Type B pancreatic cell (in vitro differentiated cells): Measurements from ENCODE around the gene AIG1. TPM values are rescaled to one million over a fixed set of nuclear protein-coding genes. Genes with fewer than 3 reads are reported as not detected.
A peak's percentile ranks its signal among the peaks of the same experiment; 100 is the strongest.

Experiments
- DNase-seq: peaks from one replicate; pipeline ENCODE4 v3.0.0; 2021; ENCODE audit warnings: mixed read lengths; ENCODE audit not compliant: unreplicated experiment; ENCODE audit errors: extremely low spot score
- H3K27ac Mint-ChIP-seq: 2 replicates; pipeline ENCODE4 v1.8.0; 2021; ENCODE audit warnings: mild to moderate bottlenecking, mixed read lengths
- H3K27me3 Mint-ChIP-seq: 2 replicates; pipeline ENCODE4 v1.8.0; 2021; ENCODE audit warnings: mixed read lengths
- H3K36me3 Mint-ChIP-seq: 2 replicates; pipeline ENCODE4 v1.8.0; 2021; ENCODE audit warnings: mixed read lengths
- H3K4me1 Mint-ChIP-seq: one replicate; pipeline ENCODE4 v1.8.0; 2021; ENCODE audit warnings: mixed read lengths; ENCODE audit not compliant: unreplicated experiment
- H3K4me3 Mint-ChIP-seq: 2 replicates; pipeline ENCODE4 v1.8.0; 2021; ENCODE audit warnings: mild to moderate bottlenecking, mixed read lengths
- H3K9me3 Mint-ChIP-seq: 2 replicates; pipeline ENCODE4 v1.8.0; 2021; ENCODE audit warnings: mixed read lengths
- total RNA-seq: library from RNA; stranded (reverse); gene quantifications from 2 replicates; pipeline ENCODE4 v1.2.1, GENCODE V29; 2021; ENCODE audit warnings: low replicate concordance
- TF ChIP-seq, protein P1 (sequence below): fragments of 200-600 bp; sonication (generic); conservative IDR thresholded peaks from 2 replicates; pipeline ENCODE4 v1.5.0; 2021; ENCODE audit warnings: antibody characterized with exemption, mild to moderate bottlenecking

Gene AIG1
- total RNA-seq, 1 donor from 2014 or later: 34.3 TPM

DNA sequence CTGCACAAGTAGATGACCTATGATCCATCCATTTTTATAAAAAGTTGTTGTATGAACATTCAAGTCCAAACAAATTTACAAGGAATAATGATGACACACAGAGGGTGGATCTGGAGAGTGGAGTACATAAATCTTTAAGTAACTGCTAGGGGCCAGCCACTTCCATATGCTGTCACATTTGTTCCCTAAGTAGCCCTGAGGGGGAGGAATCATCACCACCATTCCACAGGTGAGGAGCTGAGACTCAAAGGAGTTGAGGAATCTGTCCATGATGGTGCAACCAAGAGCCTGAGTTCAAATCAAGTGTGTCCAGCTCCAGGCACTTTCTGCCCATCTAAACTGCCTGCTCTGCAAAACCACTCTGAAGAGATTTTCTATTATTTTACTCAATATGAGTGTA is 132.1 kb downstream of the AIG1 start:
- DNase-seq: no peak
- TF ChIP-seq, protein P1, sequence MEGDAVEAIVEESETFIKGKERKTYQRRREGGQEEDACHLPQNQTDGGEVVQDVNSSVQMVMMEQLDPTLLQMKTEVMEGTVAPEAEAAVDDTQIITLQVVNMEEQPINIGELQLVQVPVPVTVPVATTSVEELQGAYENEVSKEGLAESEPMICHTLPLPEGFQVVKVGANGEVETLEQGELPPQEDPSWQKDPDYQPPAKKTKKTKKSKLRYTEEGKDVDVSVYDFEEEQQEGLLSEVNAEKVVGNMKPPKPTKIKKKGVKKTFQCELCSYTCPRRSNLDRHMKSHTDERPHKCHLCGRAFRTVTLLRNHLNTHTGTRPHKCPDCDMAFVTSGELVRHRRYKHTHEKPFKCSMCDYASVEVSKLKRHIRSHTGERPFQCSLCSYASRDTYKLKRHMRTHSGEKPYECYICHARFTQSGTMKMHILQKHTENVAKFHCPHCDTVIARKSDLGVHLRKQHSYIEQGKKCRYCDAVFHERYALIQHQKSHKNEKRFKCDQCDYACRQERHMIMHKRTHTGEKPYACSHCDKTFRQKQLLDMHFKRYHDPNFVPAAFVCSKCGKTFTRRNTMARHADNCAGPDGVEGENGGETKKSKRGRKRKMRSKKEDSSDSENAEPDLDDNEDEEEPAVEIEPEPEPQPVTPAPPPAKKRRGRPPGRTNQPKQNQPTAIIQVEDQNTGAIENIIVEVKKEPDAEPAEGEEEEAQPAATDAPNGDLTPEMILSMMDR: no peak
- Mint-ChIP-seq H3K4me3 (no peak overlapping the region), H3K9me3 (no peaks in the 10 kb centered on the region), H3K4me1 (peaks cover 17% of the 10 kb centered on the region), H3K27ac (no peak overlapping the region), H3K36me3 (peaks cover 10% of the 10 kb centered on the region), H3K27me3 (no peaks in the 10 kb centered on the region)

DNA sequence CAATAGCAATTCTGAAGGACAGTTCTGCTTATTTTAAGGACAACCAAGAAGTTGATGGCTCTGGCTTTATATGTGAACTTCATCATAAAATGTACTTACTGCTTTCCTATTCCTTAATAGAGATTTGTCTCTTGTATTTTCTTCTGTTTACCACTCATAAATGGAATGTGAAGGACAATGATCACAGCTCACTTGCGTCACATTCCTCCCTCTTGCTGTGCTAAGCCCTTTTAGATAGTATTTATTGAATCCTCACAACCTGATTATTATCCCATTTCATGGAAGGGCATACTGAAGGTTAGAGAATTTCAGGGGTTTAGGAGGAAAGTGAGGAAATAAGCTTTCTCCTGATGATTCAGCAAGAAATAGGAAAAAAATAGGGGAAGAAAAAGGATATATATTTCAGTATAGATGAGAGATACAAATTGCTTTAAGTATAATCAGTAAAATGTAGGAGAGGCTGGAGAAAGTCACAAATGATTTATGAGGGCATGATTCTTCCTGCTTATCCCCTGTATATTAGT is 132.9 kb downstream of the AIG1 start:
- Mint-ChIP-seq H3K27me3 (no peaks in the 10 kb centered on the region), H3K4me1 (peaks cover 17% of the 10 kb centered on the region), H3K27ac (no peak overlapping the region), H3K4me3 (no peak overlapping the region), H3K36me3 (peaks cover 7% of the 10 kb centered on the region), H3K9me3 (no peaks in the 10 kb centered on the region)
- TF ChIP-seq, protein P1: no peak
- no peak for DNase-seq

DNA sequence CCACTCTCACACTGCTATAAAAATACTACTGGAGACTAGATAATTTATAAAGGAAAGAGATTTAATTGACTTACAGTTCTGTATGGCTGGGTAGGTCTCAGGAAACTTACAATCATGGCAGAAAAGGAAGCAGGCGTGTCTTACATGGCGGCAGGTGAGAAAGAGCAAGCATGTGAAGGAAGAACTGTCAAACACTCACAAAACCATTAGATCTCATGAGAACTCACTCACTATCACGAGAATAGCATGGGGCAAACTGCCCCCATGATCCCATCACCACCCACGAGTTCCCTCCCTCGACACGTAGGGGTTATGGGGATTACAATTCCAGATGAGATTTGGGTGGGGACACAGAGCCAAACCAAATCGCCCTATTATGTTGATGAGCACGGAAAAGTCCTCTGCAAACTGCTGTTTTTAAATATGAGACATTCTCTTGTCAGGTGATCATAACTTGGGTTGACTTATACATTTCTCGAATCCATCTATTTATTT is 133.5 kb downstream of the AIG1 start:
- TF ChIP-seq, protein P1: no peak
- Mint-ChIP-seq H3K27me3 (no peaks in the 10 kb centered on the region), H3K9me3 (no peaks in the 10 kb centered on the region), H3K27ac (no peak overlapping the region), H3K4me3 (no peak overlapping the region), H3K4me1 (peaks cover 17% of the 10 kb centered on the region), H3K36me3 (peaks cover 7% of the 10 kb centered on the region)
- DNase-seq: no peak

DNA sequence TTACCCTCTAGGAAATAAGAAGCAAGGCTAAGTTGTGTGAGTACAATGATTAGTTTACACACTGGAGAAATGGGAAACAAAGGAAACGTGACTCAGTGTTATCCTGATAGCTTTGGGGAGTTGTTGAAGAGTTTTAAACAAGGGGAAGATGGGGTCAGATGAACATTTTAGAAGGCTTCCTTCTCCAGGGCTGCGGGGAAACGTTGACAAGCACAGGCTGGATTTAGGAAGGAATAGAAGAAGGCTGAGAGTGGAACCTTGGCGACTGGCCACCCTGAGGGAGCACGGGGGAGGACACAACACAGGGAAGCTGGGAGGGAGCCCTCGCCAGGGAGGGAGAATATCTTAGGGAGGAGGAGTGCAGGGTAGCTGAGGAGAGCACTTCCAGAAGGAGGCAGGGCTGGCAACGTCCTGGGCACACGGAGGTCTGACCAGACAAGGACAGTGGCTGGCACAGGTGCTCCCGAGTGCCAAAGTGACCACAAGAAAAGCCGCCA is 134.7 kb downstream of the AIG1 start:
- H3K27me3 Mint-ChIP-seq: no peaks in the 10 kb centered on the region
- peaks cover 17% of the 10 kb centered on the region for H3K4me1 Mint-ChIP-seq
- no peak for DNase-seq
- peaks cover 7% of the 10 kb centered on the region for H3K36me3 Mint-ChIP-seq
- TF ChIP-seq, protein P1: no peak
- peak overlapping the region; percentile 9 for H3K27ac Mint-ChIP-seq
- no peaks in the 10 kb centered on the region for H3K9me3 Mint-ChIP-seq
- no peak overlapping the region for H3K4me3 Mint-ChIP-seq

DNA sequence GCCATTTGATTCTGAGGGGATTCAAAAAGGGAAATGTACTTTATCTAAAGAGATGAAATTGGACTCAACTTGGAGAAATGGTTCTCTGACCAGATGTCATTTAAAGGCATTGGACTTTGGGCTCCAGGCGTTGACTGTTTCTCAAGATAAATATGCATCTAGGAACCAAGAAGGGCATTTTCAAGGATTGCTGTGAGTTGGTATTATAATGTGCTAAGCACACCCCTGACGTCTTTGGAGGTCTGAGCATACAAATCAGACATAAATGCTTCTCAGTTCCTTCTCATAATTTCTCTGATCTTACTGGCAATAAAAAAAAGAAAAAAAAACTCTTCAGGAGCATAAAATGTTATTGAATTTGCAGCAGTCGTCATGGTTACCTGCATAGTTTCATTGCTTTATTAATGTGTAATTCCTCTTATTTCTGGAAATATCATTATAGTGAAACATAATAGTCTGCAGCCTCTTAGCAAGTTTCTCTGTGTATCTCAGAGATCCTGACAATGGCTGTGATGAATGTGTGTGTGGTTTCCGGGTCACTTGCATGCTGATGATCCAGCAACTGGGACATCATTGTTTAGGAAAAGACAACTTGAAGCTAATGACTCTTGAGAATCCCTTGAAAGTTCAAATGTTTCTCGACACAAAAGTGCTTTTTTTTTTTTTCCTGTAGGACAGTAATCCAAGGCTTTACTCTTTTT is 136.0 kb downstream of the AIG1 start:
- peaks cover 7% of the 10 kb centered on the region for H3K36me3 Mint-ChIP-seq
- no peaks in the 10 kb centered on the region for H3K9me3 Mint-ChIP-seq
- peaks cover 14% of the 10 kb centered on the region for H3K4me1 Mint-ChIP-seq
- H3K27me3 Mint-ChIP-seq: no peaks in the 10 kb centered on the region
- TF ChIP-seq, protein P1: no peak
- H3K27ac Mint-ChIP-seq: no peak overlapping the region
- no peak for DNase-seq
- H3K4me3 Mint-ChIP-seq: no peak overlapping the region
